Thymus (tissue), 11 donors: Measurements from ENCODE around the gene PPP1R7. TPM values are rescaled to one million over a fixed set of nuclear protein-coding genes. Genes with fewer than 3 reads are reported as not detected.

Experiments
- DNase-seq, 9 donors: peaks; one replicate each; pipeline ENCODE4 v3.0.0-alpha.2; 2013; ENCODE audit warnings: low spot score in 9 of 9, low read depth in 6 of 9, missing footprints in 1 of 9
- H3K27ac ChIP-seq, 2 donors: one replicate each; pipeline ENCODE4 v1.5.1; 2013; ENCODE audit warnings: control low read depth in 1 of 2, low read depth in 1 of 2, low read length in 1 of 2, mild to moderate bottlenecking in 1 of 2, moderate library complexity in 1 of 2
- H3K27me3 ChIP-seq, 2 donors: one replicate each; pipeline ENCODE4 v1.5.1; 2013; ENCODE audit warnings: low read length in 1 of 2; ENCODE audit not compliant: control insufficient read depth in 2 of 2, insufficient read depth in 1 of 2
- H3K36me3 ChIP-seq, 2 donors: one replicate each; pipeline ENCODE4 v1.5.1; 2013; ENCODE audit warnings: low read length in 1 of 2, mild to moderate bottlenecking in 1 of 2, moderate library complexity in 1 of 2; ENCODE audit not compliant: control insufficient read depth in 2 of 2, insufficient read depth in 2 of 2
- H3K4me1 ChIP-seq, 2 donors: one replicate each; pipeline ENCODE4 v1.5.1; 2013; ENCODE audit warnings: low read length in 2 of 2; ENCODE audit not compliant: control insufficient read depth in 2 of 2, insufficient read depth in 2 of 2
- H3K4me3 ChIP-seq, 2 donors: one replicate each; pipeline ENCODE4 v1.5.1; 2013; ENCODE audit warnings: low read length in 2 of 2, control low read depth in 1 of 2, mild to moderate bottlenecking in 1 of 2
- H3K9me3 ChIP-seq, 2 donors: one replicate each; pipeline ENCODE4 v1.5.1; 2013; ENCODE audit warnings: low read length in 1 of 2, mild to moderate bottlenecking in 1 of 2; ENCODE audit not compliant: control insufficient read depth in 2 of 2, insufficient read depth in 1 of 2
- WGBS: extraction: QIAGEN DNeasy Blood & Tissue Kit; methylation state at CpG from one replicate; pipeline ENCODE4 v1.1.7; 2013; 5-methylcytosine and 5-hydroxymethylcytosine counted together
- polyA plus RNA-seq: library from polyadenylated mRNA; stranded (reverse); fragments of 200-250 nt; gene quantifications from one replicate; pipeline ENCODE4 v1.2.3, GENCODE V29; 2013
- total RNA-seq: library from RNA; stranded (reverse); fragments of 120-200 nt; gene quantifications from one replicate; pipeline ENCODE4 v1.2.4, GENCODE V29; 2013
- donor health status: healthy.

The PPP1R7 gene
- total and polyA plus RNA-seq, 2 donors = 63.7 to 78.9 TPM

DNA sequence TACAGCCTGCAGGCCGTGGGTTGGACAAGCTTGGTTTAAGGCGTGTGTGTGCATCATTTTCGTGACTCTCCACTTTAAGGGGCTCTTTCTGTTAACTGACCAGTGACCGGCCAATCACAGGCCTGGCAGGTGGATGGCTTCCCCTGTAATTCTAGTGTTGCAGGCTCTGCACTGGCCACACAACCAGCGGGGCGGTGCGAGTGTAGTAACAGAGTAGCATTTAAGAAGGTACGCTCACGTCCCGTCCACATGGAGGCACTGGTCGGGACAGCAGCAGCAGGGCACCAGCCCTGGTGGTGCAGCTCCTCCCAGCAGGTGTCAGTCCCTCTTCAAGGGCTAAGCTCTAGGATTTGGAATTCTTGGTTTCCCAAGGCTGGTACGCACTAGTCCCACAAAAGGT, 30.2 kb downstream of the PPP1R7 start:
- DNase-seq = no peak
- Histone ChIP-seq H3K27me3 (no peaks in the 10 kb centered on the region), H3K4me1 (no peaks in the 10 kb centered on the region), H3K27ac (no peak overlapping the region), H3K9me3 (no peaks in the 10 kb centered on the region), H3K36me3 (peaks cover 11 to 40% of the 10 kb centered on the region in 2 donors), H3K4me3 (no peak overlapping the region)
- 98% methylated on average over 12 of the region's 12 CpGs for WGBS

DNA sequence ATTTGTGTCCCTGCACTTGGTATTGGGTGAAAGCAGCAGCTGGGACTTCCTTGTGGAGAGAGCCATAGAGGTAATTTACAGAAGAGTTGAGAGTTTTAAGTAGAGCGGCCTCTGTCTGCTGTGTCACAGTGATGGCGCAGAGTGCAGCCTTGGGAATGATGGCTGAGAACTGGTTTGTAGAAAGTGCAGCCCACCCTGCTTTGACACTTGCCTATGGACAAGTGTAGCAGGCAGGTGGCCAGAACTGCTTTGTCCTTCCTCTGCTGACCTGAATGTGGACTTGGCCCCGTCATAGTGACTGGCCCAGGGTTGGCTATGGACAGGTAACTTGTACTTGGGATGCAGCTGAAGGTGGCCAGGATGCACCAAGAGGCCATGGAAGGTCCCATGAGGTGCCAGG, 31.9 kb downstream of the PPP1R7 start:
- H3K9me3 ChIP-seq = no peaks in the 10 kb centered on the region
- peaks cover 9 to 31% of the 10 kb centered on the region in 2 donors for H3K36me3 ChIP-seq
- H3K4me3 ChIP-seq = no peak overlapping the region
- H3K4me1 ChIP-seq = no peaks in the 10 kb centered on the region
- H3K27me3 ChIP-seq = no peaks in the 10 kb centered on the region
- no peak for DNase-seq
- WGBS = over 99% methylated on average over 3 of the region's 3 CpGs
- no peak overlapping the region for H3K27ac ChIP-seq

DNA sequence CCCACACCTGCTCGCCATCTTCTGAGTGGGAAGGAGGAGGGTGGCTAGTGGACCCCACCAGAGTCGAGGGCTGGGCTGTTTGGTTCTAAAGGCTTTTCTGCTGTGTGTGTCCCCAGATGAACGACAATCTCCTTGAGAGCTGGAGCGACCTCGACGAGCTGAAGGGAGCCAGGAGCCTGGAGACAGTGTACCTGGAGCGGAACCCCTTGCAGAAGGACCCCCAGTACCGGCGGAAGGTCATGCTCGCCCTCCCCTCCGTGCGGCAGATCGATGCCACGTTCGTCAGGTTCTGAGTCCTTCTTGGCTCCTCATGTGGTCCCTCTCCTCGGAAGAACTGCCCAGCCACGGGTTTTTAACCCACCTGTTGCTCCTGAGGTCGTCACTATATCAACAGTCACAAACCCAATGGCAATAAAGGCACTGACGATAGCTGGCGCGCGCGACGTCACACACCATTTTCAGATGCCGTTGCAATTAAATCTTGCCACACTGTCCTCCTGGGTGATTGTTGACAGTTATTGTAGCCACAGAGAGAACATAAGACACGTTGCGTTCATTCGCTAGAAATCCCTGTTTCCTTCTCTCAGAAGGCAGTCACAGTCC, 32.4 kb downstream of the PPP1R7 start:
- no peak overlapping the region for H3K27ac ChIP-seq
- H3K4me1 ChIP-seq = no peaks in the 10 kb centered on the region
- H3K4me3 ChIP-seq = no peak overlapping the region
- WGBS = 94% methylated on average over 28 of the region's 28 CpGs
- DNase-seq = no peak
- no peaks in the 10 kb centered on the region for H3K9me3 ChIP-seq
- H3K27me3 ChIP-seq = no peaks in the 10 kb centered on the region
- peaks cover 9 to 30% of the 10 kb centered on the region in 2 donors for H3K36me3 ChIP-seq

DNA sequence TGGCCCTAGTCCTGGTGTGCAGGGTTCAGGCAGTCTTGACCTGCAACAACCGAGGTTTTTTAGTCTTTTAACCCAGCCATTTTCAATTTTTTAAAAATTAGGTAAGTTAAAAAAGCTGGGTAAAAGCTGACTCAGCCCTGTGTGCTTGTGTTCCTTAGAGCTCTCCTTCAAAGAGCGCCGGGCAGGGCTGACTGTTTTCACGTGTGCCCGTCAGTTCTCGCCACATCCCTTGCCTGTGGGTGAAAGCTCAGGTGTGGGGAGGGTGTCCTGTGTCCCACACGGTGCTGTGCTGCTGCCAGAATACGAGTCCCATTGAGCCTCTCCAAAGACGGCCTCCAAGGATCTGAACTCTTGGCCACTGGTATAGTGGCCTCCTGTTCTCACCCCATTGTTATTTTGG, 33.0 kb downstream of the PPP1R7 start:
- H3K4me1 ChIP-seq = no peaks in the 10 kb centered on the region
- H3K9me3 ChIP-seq = no peaks in the 10 kb centered on the region
- WGBS = 97% methylated on average over 9 of the region's 9 CpGs
- no peak for DNase-seq
- H3K27ac ChIP-seq = no peak overlapping the region
- H3K36me3 ChIP-seq = peaks cover 9 to 25% of the 10 kb centered on the region in 2 donors
- H3K27me3 ChIP-seq = no peaks in the 10 kb centered on the region
- H3K4me3 ChIP-seq = no peak overlapping the region

DNA sequence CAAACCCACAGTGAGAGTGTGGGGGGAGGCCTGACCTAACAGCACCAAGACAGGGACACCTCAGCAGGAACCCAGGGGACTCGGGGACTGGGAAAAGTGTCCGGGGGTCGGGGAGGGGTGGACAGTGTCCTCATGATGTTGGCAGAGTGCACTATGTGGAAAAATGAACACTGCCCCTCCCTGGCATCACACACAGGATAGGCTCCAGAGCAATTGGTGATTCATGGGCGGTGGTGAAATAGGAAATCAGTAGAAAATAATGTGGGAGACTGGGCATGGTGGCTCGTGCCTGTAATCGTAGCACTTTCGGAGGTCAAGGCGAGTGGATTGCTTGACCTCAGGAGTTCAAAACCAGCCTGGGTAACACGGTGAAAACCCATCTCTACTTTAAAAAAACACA, 34.6 kb downstream of the PPP1R7 start:
- no peaks in the 10 kb centered on the region for H3K4me1 ChIP-seq
- no peak overlapping the region for H3K4me3 ChIP-seq
- no peak for DNase-seq
- WGBS = 81% methylated on average over 9 of the region's 9 CpGs
- no peak overlapping the region for H3K27ac ChIP-seq
- H3K36me3 ChIP-seq = peaks cover 1 to 22% of the 10 kb centered on the region in 2 donors
- no peaks in the 10 kb centered on the region for H3K9me3 ChIP-seq
- H3K27me3 ChIP-seq = no peaks in the 10 kb centered on the region

DNA sequence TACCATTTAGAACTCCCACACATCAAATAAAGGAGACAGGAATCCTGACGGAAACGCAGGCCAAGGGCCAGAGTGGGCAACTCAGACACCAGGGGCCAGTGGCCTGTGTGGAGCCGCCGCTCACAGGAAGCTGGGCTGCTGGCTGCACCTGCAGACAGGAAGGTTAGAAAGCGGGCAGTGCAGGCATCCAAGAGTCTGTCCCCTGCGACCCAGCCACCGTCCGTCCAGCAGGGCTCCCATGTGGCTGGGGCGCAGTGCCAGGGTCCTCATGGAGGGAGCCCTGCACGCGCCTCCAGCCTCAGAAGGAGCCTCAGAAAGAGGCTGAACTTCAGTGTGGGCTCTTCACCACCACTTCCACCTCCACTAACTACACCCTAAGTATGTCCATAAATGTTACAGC, 35.7 kb downstream of the PPP1R7 start:
- Histone ChIP-seq H3K27me3 (no peaks in the 10 kb centered on the region), H3K9me3 (no peaks in the 10 kb centered on the region), H3K4me3 (no peak overlapping the region), H3K36me3 (peaks cover 0 to 22% of the 10 kb centered on the region in 2 donors), H3K4me1 (no peaks in the 10 kb centered on the region), H3K27ac (no peak overlapping the region)
- WGBS = 88% methylated on average over 11 of the region's 11 CpGs
- DNase-seq = no peak

DNA sequence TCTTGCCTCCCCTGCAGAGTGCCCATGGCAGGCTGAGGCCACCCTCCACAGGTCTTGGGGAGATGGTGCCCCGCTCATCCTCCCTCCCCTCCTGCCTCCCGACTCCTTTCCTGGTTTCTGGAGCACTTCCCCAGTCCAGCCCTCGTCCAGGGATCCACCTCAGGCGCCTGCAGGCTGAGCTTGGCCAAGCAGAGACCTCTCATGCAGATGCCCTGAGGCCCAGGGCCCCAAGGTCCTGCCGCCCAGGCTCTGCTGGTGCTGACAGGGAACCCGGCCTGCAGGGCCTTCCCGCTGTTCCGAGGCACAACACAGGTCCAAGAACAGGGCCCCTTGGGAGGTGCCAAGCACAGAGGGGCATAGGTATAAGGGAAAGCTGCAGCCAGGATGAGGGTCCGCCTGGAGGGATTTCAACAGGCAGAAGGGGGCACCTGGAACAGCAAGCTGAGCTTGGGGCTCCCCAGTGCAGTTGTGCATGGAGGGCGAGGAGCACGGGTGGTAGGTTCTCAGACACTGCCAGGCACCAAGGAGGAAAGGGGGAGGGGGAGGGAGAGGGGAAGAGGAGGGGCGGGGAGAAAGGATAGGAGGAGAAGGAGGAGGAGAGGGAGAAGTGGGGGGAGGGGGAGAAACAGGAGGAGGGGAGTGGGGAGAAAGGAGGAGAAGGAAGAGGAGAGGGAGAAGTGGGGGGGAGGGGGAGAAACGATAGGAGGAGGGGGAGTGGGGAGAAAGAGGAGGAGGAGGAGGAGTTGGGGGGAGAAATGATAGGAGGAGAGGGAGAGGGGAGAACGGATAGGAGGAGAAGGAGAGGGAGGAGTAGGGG, 37.0 kb downstream of the PPP1R7 start:
- DNase-seq = no peak
- Histone ChIP-seq H3K4me3 (no peak overlapping the region), H3K36me3 (peaks cover 0 to 13% of the 10 kb centered on the region in 2 donors), H3K4me1 (no peaks in the 10 kb centered on the region), H3K9me3 (no peaks in the 10 kb centered on the region), H3K27ac (no peak overlapping the region), H3K27me3 (no peaks in the 10 kb centered on the region)
- WGBS = 81% methylated on average over 14 of the region's 14 CpGs

DNA sequence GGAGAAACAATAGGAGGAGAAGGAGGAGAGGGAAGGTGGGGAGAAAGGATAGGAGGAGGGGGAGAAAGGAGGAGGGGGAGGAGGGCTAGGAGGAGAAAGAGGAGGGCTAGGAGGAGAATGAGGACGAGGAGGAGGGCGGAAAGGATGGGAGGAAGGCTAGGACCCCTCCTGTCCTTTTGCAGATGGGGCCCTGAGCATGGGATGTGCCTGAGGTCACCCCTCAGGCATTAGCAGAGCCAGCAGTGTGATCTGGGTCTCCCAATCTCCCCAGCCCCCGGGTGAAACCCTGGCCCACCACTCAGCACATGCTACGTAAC, 37.6 kb downstream of the PPP1R7 start:
- H3K9me3 ChIP-seq = no peaks in the 10 kb centered on the region
- no peak overlapping the region for H3K27ac ChIP-seq
- H3K27me3 ChIP-seq = no peaks in the 10 kb centered on the region
- peaks cover 0 to 7% of the 10 kb centered on the region in 2 donors for H3K36me3 ChIP-seq
- no peaks in the 10 kb centered on the region for H3K4me1 ChIP-seq
- no peak for DNase-seq
- no peak overlapping the region for H3K4me3 ChIP-seq
- WGBS = 85% methylated on average over 4 of the region's 4 CpGs

DNA sequence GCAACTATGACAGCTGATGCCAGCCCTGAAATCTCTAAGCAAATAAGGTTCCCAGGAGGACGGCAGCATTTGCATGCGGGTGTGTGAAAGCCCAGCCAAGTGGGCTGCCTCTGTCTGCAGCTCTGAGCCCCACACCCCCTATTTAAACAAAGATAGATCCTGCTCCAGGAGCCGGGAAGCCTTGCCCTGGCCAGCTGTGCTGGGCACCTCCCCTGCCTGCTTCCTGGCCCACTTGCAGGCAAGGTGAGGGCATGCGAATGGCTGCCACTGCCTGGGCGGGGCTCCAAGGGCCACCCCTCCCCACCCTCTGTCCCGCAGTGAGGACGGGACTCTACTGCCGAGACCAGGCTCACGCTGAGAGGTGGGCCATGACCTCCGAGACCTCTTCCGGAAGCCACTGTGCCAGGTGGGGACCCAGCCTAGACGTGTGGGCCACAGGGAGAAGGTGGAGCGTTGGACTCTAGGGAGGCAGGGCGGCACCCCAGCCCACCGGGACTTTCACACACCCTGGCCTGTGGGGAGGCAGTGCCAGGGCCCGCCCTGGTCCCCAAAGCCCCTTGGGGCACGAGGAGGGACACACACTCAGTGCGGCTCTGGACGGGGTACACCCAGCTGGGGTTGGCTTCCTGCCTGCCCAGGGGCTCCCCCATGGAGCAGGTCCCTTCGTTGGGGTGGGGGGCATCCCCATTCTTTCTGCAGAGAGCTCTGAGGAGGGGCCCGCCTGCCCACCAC, 38.3 kb downstream of the PPP1R7 start, which contains the start of gene ANO7:
Gene ANO7 (plus strand): TSS at position 317 of the 732 bp plus-strand sequence. CDS start 1,387 bp downstream, outside the sequence.
- Histone ChIP-seq H3K27ac (no peak within 1 kb of the TSS), H3K9me3 (no peaks in the 10 kb centered on the region), H3K27me3 (no peaks in the 10 kb centered on the region), H3K4me1 (no peaks in the 10 kb centered on the region), H3K36me3 (peaks cover 0 to under 1% of the 10 kb centered on the region in 2 donors), H3K4me3 (no peak within 1 kb of the TSS)
- DNase-seq = no peak
- 90% methylated on average over 21 of the region's 21 CpGs for WGBS
